Stomach (tissue), 4 donors: Measurements from ENCODE around the gene CCDC51.

ENCODE experiments used
- POLR2A ChIP-seq, 4 donors: fragments of 450-650 bp; IDR thresholded peaks; one replicate each; pipeline ENCODE4 v1.6.1; 2016; ENCODE audit warnings: antibody characterized with exemption in 4 of 4, control low read depth in 2 of 4, mild to moderate bottlenecking in 1 of 4, moderate library complexity in 1 of 4
- TF ChIP-seq, protein P1 (sequence below), 7 experiments: fragments of 450-650 bp in 4 of 7; fragments of 200-600 bp in 3 of 7; sonication (generic) in 3 of 7; IDR thresholded peaks; one replicate each; pipeline ENCODE4 v1.5.1; 2016 to 2019; ENCODE audit warnings: antibody characterized with exemption in 7 of 7, control low read depth in 2 of 7, mild to moderate bottlenecking in 1 of 7

DNA sequence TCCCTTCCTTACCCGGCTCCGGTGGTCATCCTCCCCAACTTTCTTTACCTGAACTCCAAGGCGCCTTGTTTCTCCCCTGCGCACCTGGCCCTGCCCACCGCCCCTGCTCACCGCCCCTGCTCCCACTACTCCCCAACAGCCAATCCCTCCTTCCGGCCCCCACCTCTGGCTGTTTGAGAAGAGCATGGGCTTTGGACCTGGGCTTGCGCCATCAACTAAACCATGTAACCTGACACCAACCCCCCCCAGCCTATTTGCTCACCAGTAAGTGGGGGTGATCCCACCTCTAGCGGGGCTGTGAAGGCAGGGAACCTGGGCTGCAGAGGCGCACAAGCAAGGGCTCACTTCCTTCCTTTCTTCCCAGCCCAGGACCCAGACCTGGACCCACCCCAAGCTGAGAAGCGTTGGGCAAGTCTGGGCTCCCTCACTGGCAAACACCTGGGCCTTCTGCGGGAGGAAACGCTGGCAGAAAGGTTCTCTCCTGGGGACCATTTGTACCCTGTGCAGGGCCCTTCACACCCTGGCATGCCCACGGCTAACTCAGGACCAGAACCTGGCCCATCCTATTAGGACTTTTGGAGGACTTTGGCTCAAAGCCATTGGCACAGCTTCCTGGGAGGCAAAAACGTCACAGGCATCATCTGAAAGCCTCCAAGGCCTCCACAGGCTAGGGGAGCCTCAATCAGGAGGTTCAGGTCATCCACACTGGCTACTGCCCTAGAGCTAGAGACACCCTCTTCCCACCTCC, 9.8 kb downstream of the CCDC51 start, which contains the start of gene PLXNB1:
- TF ChIP-seq, protein P1, sequence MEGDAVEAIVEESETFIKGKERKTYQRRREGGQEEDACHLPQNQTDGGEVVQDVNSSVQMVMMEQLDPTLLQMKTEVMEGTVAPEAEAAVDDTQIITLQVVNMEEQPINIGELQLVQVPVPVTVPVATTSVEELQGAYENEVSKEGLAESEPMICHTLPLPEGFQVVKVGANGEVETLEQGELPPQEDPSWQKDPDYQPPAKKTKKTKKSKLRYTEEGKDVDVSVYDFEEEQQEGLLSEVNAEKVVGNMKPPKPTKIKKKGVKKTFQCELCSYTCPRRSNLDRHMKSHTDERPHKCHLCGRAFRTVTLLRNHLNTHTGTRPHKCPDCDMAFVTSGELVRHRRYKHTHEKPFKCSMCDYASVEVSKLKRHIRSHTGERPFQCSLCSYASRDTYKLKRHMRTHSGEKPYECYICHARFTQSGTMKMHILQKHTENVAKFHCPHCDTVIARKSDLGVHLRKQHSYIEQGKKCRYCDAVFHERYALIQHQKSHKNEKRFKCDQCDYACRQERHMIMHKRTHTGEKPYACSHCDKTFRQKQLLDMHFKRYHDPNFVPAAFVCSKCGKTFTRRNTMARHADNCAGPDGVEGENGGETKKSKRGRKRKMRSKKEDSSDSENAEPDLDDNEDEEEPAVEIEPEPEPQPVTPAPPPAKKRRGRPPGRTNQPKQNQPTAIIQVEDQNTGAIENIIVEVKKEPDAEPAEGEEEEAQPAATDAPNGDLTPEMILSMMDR (IDR thresholded peaks at IDR 0.05) = no peak
- TF ChIP-seq POLR2A (IDR thresholded peaks at IDR 0.05) = peak in 1 of 4 donors; percentile 40
